ENCODE results near the gene MYL7. TPM values are rescaled to one million over a fixed set of nuclear protein-coding genes. Genes with fewer than 3 reads are reported as not detected.
"Not testable (repeated sequence)": the region's sequence is repeated elsewhere in the genome, so short reads cannot be mapped to it uniquely, and the experiment has no call there.

Gene MYL7
- total and polyA plus RNA-seq, 8 donors: 0.82 to 5.5 (median 1.2) TPM; not detected in 2

DNA sequence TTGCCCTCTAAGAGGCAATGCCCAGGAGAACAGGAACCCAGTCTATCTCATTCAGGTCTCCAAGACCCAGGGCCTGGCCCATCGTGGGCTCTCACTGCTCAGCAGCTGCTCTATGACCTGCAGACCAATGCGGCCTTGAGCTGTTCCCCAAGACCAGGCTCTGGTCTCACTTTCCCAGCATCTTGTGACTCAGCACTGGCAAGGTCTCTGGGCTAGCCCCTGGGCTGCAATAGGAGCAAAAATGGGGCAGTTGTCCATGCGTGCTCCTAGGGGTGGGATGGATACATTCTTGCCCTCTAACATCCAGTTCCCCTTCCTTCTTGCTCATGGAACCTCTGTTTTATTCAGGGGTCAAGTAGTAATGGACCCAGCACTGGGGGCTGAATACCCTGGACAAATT, 34.6 kb upstream of the MYL7 start:
- no peaks in the 10 kb centered on the region for H3K9me3 ChIP-seq
- TF ChIP-seq, protein P1, sequence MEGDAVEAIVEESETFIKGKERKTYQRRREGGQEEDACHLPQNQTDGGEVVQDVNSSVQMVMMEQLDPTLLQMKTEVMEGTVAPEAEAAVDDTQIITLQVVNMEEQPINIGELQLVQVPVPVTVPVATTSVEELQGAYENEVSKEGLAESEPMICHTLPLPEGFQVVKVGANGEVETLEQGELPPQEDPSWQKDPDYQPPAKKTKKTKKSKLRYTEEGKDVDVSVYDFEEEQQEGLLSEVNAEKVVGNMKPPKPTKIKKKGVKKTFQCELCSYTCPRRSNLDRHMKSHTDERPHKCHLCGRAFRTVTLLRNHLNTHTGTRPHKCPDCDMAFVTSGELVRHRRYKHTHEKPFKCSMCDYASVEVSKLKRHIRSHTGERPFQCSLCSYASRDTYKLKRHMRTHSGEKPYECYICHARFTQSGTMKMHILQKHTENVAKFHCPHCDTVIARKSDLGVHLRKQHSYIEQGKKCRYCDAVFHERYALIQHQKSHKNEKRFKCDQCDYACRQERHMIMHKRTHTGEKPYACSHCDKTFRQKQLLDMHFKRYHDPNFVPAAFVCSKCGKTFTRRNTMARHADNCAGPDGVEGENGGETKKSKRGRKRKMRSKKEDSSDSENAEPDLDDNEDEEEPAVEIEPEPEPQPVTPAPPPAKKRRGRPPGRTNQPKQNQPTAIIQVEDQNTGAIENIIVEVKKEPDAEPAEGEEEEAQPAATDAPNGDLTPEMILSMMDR (IDR thresholded peaks at IDR 0.05): no peak
- peaks cover 0 to 25% of the 10 kb centered on the region in 2 donors for H3K27me3 ChIP-seq
- H3K4me3 ChIP-seq: no peak overlapping the region
- no peaks in the 10 kb centered on the region for H3K4me1 ChIP-seq
- H3K27ac ChIP-seq: no peak overlapping the region
- no peaks in the 10 kb centered on the region for H3K36me3 ChIP-seq
- no peak for DNase-seq
- no peak for ATAC-seq
- intact Hi-C loops (cut with DNase I): no loop called here

DNA sequence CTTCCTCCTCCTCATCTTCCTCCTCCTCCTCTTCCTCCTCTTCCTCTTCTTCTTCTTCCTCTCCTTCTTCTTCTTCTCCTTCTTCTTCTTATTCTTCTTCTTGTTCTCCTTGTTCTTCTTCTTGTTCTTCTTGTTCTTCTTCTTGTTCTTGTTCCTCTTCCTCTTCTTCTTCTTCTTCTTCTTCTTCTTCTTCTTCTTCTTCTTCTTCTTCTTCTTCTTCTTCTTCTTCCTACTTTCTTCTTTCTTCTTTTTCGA, 33.5 kb upstream of the MYL7 start:
- H3K4me3 ChIP-seq; H3K27ac ChIP-seq; ATAC-seq; DNase-seq; H3K9me3 ChIP-seq; H3K36me3 ChIP-seq; H3K4me1 ChIP-seq; intact Hi-C loops (cut with DNase I): not testable (repeated sequence)
- H3K27me3 ChIP-seq: peaks cover 0 to 22% of the 10 kb centered on the region in 2 donors

DNA sequence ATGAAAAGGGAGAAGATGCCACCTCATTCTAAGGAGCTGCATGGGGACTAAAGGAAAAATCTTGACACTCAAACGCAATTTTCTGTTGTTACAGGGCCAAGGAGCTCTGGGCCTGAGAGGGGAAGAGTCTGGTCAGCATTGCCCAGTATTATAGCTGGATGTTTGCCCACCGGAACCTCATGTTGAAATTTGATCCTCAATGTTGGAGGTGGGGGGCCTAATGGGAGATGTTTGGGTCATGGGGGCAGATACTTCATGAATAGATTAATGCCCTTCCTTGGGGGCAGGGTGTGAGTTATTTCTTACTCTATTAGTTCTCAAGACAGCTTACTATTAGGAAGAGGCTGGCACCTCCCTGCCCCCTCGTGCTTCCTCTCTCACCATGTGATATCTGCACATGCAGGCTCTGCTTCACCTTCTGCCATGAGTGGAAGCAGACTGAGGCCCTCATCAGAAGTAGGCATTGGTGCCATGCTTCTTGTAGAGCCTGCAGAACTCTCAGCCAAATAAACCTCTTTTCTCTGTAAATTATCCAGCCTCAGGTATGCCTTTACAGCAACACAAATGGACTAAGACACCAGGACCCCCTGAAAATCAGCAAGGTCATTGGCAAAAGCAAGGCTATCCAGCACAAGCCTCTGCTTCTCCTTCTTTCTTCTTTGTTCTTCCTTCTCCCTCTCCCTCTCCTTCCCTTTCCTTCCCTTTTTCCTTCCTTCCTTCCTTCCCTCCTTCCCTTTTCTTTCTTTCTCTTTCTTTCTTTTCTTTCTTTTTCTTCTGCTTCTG, 33.0 kb upstream of the MYL7 start:
- Histone ChIP-seq H3K4me1 (no peaks in the 10 kb centered on the region), H3K9me3 (no peaks in the 10 kb centered on the region), H3K27ac (no peak overlapping the region), H3K27me3 (peaks cover 0 to 22% of the 10 kb centered on the region in 2 donors), H3K36me3 (no peaks in the 10 kb centered on the region), H3K4me3 (no peak overlapping the region)
- no peak for DNase-seq
- TF ChIP-seq, protein P1 (IDR thresholded peaks at IDR 0.05): no peak
- intact Hi-C loops (cut with DNase I): no loop called here
- ATAC-seq: no peak

DNA sequence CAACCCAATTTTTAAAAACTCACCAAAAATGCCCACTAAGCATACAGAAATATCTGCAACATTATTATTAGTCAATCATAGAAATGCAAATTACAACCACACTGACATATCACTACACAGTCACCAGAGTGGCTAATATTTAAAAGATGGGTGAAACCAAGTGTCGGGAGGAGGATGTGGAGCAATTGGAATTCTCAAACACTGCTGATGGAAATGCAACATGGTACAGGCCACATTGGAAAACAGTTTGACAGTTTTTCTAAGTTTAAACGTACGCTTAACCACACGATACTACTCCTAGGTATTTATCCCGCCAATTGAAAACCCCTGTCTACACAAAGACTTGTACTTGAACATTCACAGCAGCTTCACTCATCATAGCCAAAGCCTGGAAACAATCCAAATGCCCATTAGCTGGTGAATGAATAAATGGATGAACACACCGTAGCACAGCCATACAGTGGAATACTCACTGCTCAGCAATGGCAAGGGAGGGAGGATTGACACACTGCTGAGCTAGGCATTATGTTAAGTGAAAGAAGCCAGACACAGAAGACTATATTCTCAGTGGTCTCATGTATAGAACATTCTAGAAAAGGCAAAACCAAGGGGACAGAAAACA, 31.8 kb upstream of the MYL7 start:
- intact Hi-C loops (cut with DNase I): no loop called here
- no peak for ATAC-seq
- no peak for DNase-seq
- Histone ChIP-seq H3K27ac (no peak overlapping the region), H3K27me3 (peaks cover 0 to 22% of the 10 kb centered on the region in 2 donors), H3K4me3 (no peak overlapping the region), H3K4me1 (no peaks in the 10 kb centered on the region), H3K36me3 (no peaks in the 10 kb centered on the region), H3K9me3 (no peaks in the 10 kb centered on the region)
- TF ChIP-seq, protein P1 (IDR thresholded peaks at IDR 0.05): no peak

DNA sequence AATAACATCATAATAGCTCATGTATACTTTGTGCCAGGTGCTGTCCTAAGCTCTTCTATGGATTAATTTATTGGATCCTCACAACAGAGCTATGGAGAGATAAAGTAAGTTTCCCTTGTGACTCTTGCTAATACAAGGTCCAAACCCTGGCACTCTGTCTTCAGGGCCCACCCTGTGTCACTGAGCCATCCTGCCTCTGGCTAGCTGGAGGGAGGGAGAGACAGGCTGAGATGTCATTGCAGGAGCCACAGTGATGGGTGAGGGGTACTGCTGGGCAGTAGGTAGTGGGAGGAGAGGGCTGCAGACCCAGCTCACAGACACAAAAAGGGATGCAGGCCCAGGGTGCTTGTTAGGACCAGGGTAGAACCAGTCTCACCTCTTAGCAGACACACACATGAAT, 31.2 kb upstream of the MYL7 start:
- H3K9me3 ChIP-seq: no peaks in the 10 kb centered on the region
- no peaks in the 10 kb centered on the region for H3K36me3 ChIP-seq
- H3K27ac ChIP-seq: no peak overlapping the region
- TF ChIP-seq, protein P1 (IDR thresholded peaks at IDR 0.05): no peak
- DNase-seq: no peak
- no peak for ATAC-seq
- no peak overlapping the region for H3K4me3 ChIP-seq
- peaks cover 0 to 17% of the 10 kb centered on the region in 2 donors for H3K27me3 ChIP-seq
- intact Hi-C loops (cut with DNase I): no loop called here
- H3K4me1 ChIP-seq: no peaks in the 10 kb centered on the region

DNA sequence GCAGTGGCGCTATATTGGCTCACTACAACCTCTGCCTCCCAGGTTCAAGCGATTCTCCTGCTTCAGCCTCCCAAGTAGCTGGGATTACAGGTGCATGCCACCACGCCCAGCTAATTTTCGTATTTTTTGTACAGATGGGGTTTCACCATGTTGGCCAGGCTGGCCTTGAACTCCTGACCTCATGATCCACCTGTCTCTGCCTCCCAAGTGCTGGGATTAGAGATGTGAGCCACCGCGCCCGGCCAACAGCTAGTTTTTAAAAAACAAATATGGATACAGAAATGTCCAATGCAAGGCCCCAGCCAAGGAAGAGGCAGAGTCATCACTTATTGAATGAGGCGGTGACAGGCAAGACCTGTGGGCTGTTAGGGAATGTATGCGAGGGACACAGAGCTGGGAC, 30.8 kb upstream of the MYL7 start:
- ATAC-seq; H3K4me1 ChIP-seq; H3K9me3 ChIP-seq; DNase-seq; H3K27ac ChIP-seq; H3K4me3 ChIP-seq; intact Hi-C loops (cut with DNase I); H3K36me3 ChIP-seq: not testable (repeated sequence)
- peaks cover 0 to 15% of the 10 kb centered on the region in 2 donors for H3K27me3 ChIP-seq
